Placental epithelial cell (primary cell): Measurements from ENCODE around the gene C4orf36. TPM values are rescaled to one million over a fixed set of nuclear protein-coding genes. Genes with fewer than 3 reads are reported as not detected.

Experiments used
- total RNA-seq: library from RNA; depleted of rRNA; stranded (reverse); fragments of >200 nt; gene quantifications from 2 replicates; pipeline ENCODE4 v1.2.3, GENCODE V29; 2012

The C4orf36 gene
- 0.39 TPM in 1 of 2 replicates, not detected in the other for total RNA-seq

GRCh38 chr4:86891762-86892635 lies at the start of gene C4orf36:
TSS of gene C4orf36 (minus strand) at chr4:86892422. CDS start at chr4:86891520, 902 bp downstream.

GRCh38 chr4:86934771-86935565 lies 42.7 kb upstream of the C4orf36 start, which contains the start of gene AFF1:
TSS of gene AFF1 (plus strand) at chr4:86935011. CDS start at chr4:86948534, 13,523 bp downstream.

GRCh38 chr4:86848732-86849619 lies 43.2 kb downstream of the C4orf36 start, which contains the start of gene SLC10A6:
TSS of gene SLC10A6 (minus strand) at chr4:86849384. CDS start at chr4:86849115, 269 bp downstream.

Other genes with a start within 250 kb of the C4orf36 start
- not detected in 2 replicates for gene SLC10A6, start 43.0 kb downstream of the C4orf36 start, total RNA-seq
- 20.0 and 21.3 TPM in 2 replicates for gene AFF1, start 42.6 kb upstream of the C4orf36 start, total RNA-seq